Neuronal stem cell (in vitro differentiated cells): ENCODE data around the gene MIER3.

Experiments used
- DNase-seq: peaks from one replicate; pipeline ENCODE4 v3.0.0-alpha.2; 2013; ENCODE audit warnings: low spot score
- H2AFZ ChIP-seq: one replicate; pipeline ENCODE4 v1.6.1; 2013; ENCODE audit warnings: mild to moderate bottlenecking, low read length, inconsistent platforms
- H2AK5ac ChIP-seq: 2 replicates; pipeline ENCODE4 v1.6.1; 2013; ENCODE audit warnings: low read depth, mild to moderate bottlenecking, inconsistent platforms, low read length, moderate library complexity, mixed read lengths
- H2BK120ac ChIP-seq: 2 replicates; pipeline ENCODE4 v1.6.1; 2013; ENCODE audit warnings: low read depth, mild to moderate bottlenecking, inconsistent platforms, low read length, moderate library complexity, mixed read lengths
- H2BK12ac ChIP-seq: one replicate; pipeline ENCODE4 v1.6.1; 2013; ENCODE audit warnings: low read length, inconsistent platforms
- H2BK15ac ChIP-seq: 2 replicates; pipeline ENCODE4 v1.6.1; 2013; ENCODE audit warnings: mild to moderate bottlenecking, low read length, inconsistent platforms, mixed read lengths
- H2BK5ac ChIP-seq: one replicate; pipeline ENCODE4 v1.6.1; 2013; ENCODE audit warnings: inconsistent platforms, mild to moderate bottlenecking, low read length, moderate library complexity
- H3K14ac ChIP-seq: one replicate; pipeline ENCODE4 v1.6.1; 2013; ENCODE audit warnings: low read length, inconsistent platforms
- H3K18ac ChIP-seq: 2 replicates; pipeline ENCODE4 v1.6.1; 2013; ENCODE audit warnings: low read length, inconsistent platforms
- H3K23ac ChIP-seq: 2 replicates; pipeline ENCODE4 v1.6.1; 2013; ENCODE audit warnings: low read depth, mild to moderate bottlenecking, mixed read lengths, low read length, inconsistent platforms; ENCODE audit not compliant: poor library complexity
- H3K27ac ChIP-seq: replicated peaks from 3 replicates; pipeline ENCODE4 v1.5.1; 2013; ENCODE audit warnings: low read length, inconsistent platforms
- H3K27me3 ChIP-seq, 3 experiments: 2 replicates each; pipeline ENCODE4 v1.6.1; 2013; ENCODE audit warnings: low read length in 3 of 3, mild to moderate bottlenecking in 2 of 3, inconsistent platforms in 1 of 3, low read depth in 1 of 3, mixed read lengths in 1 of 3, moderate library complexity in 1 of 3; ENCODE audit not compliant: control insufficient read depth in 3 of 3, insufficient read depth in 3 of 3
- H3K36me3 ChIP-seq, 2 donors: replicated peaks in 1 of 2; 2 replicates each; pipeline ENCODE4 v1.6.1; 2013; ENCODE audit warnings: low read length in 2 of 2; ENCODE audit not compliant: control insufficient read depth in 2 of 2, insufficient read depth in 2 of 2
- H3K4ac ChIP-seq: 2 replicates; pipeline ENCODE4 v1.6.1; 2013; ENCODE audit warnings: inconsistent platforms, mild to moderate bottlenecking, low read length, moderate library complexity
- H3K4me1 ChIP-seq, 2 donors: 1 replicate in 1 of 2; 2 replicates in 1 of 2; pipeline ENCODE4 v1.6.1; 2013; ENCODE audit warnings: low read length in 2 of 2, low read depth in 1 of 2; ENCODE audit not compliant: control insufficient read depth in 2 of 2, insufficient read depth in 1 of 2
- H3K4me2 ChIP-seq: one replicate; pipeline ENCODE4 v1.6.1; 2013; ENCODE audit warnings: mild to moderate bottlenecking, low read length, inconsistent platforms; ENCODE audit not compliant: insufficient read depth, poor library complexity, severe bottlenecking
- H3K4me3 ChIP-seq, 2 donors: 2 replicates each; pipeline ENCODE4 v1.5.1; 2013; ENCODE audit warnings: low read length in 2 of 2, mild to moderate bottlenecking in 2 of 2, inconsistent platforms in 1 of 2, moderate library complexity in 1 of 2
- H3K79me1 ChIP-seq: one replicate; pipeline ENCODE4 v1.6.1; 2013; ENCODE audit warnings: low read depth, mild to moderate bottlenecking, inconsistent platforms, low read length, moderate library complexity
- H3K9ac ChIP-seq: one replicate; pipeline ENCODE4 v1.6.1; 2013; ENCODE audit warnings: mild to moderate bottlenecking, low read depth, low read length, inconsistent platforms; ENCODE audit not compliant: poor library complexity
- H3K9me3 ChIP-seq, 2 donors: replicated peaks in 1 of 2; 2 replicates each; pipeline versions ENCODE3 to v1.6.1; 2013; ENCODE audit warnings: low read length in 2 of 2, mild to moderate bottlenecking in 2 of 2, inconsistent platforms in 1 of 2, low read depth in 1 of 2, mixed read lengths in 1 of 2, moderate library complexity in 1 of 2; ENCODE audit not compliant: control insufficient read depth in 2 of 2, insufficient read depth in 1 of 2
- H4K8ac ChIP-seq: one replicate; pipeline ENCODE4 v1.6.1; 2013; ENCODE audit warnings: low read depth, mild to moderate bottlenecking, inconsistent platforms, low read length, moderate library complexity
- H4K91ac ChIP-seq: one replicate; pipeline ENCODE4 v1.6.1; 2013; ENCODE audit warnings: low read length, low read depth, mild to moderate bottlenecking, inconsistent platforms; ENCODE audit not compliant: poor library complexity
- WGBS, 2 donors: extraction: QIAGEN DNeasy Blood & Tissue Kit; methylation state at CpG; one replicate each; pipeline ENCODE4 v1.1.7; 2013; ENCODE audit warnings: missing lambda C conversion rate in 2 of 2, mixed read lengths in 1 of 2; ENCODE audit not compliant: insufficient read length in 2 of 2, insufficient replicate concordance in 1 of 2; ENCODE audit errors: extremely low coverage in 2 of 2; 5-methylcytosine and 5-hydroxymethylcytosine counted together

The MIER3 gene

GRCh38 chr5:56913766-56914165 is 38.2 kb downstream of the MIER3 start:
- Histone ChIP-seq H3K14ac (no peak overlapping the region), H3K4me1 (peaks cover 3 to 5% of the 10 kb centered on the region in 2 donors), H3K4me3 (no peak overlapping the region), H2AFZ (no peak overlapping the region), H2AK5ac (no peak overlapping the region), H2BK12ac (no peak overlapping the region), H3K9me3 (no peaks in the 10 kb centered on the region), H4K8ac (no peak overlapping the region), H3K79me1 (no peaks in the 10 kb centered on the region), H3K36me3 (peaks cover 0 to 53% of the 10 kb centered on the region in 2 donors), H2BK15ac (no peak overlapping the region), H3K27me3 (no peaks in the 10 kb centered on the region), H3K4ac (no peak overlapping the region), H4K91ac (no peak overlapping the region), H3K9ac (no peak overlapping the region), H2BK120ac (no peak overlapping the region), H3K27ac (no peak overlapping the region), H3K23ac (no peak overlapping the region), H2BK5ac (no peak overlapping the region), H3K18ac (no peak overlapping the region), H3K4me2 (no peak overlapping the region)
- no CpG with 5 or more reads among the region's 3 CpGs for WGBS, 2 donors
- DNase-seq: no peak

GRCh38 chr5:56910210-56910965 is 41.5 kb downstream of the MIER3 start:
- Histone ChIP-seq H3K23ac (peak overlapping the region; percentile 90), H3K4me3 (peak overlapping the region; percentile 61 to 81), H2BK5ac (peak overlapping the region; percentile 42), H2AFZ (peak overlapping the region; percentile 90), H3K4me1 (peaks cover 5% of the 10 kb centered on the region in 2 donors), H3K36me3 (peaks cover 0 to 25% of the 10 kb centered on the region in 2 donors), H4K8ac (peak overlapping the region; percentile 98), H3K14ac (no peak overlapping the region), H3K9me3 (no peaks in the 10 kb centered on the region), H3K27me3 (no peaks in the 10 kb centered on the region), H2AK5ac (no peak overlapping the region), H3K79me1 (no peaks in the 10 kb centered on the region), H3K18ac (peak overlapping the region; percentile 97), H2BK15ac (no peak overlapping the region), H2BK120ac (no peak overlapping the region), H3K4me2 (peak overlapping the region; percentile 75), H3K27ac (peak overlapping the region; percentile 86), H3K9ac (peak overlapping the region; percentile 72), H4K91ac (no peak overlapping the region), H3K4ac (no peak overlapping the region), H2BK12ac (no peak overlapping the region)
- no CpG with 5 or more reads among the region's 29 CpGs for WGBS, 2 donors
- no peak for DNase-seq

- H2BK15ac ChIP-seq: peak within 1 kb of the TSS; percentile 95
- H2BK5ac ChIP-seq: peak within 1 kb of the TSS; percentile 93
- peak within 1 kb of the TSS; percentile 100 for H3K18ac ChIP-seq
- peaks cover 0 to 2% of the 10 kb centered on the region in 2 donors for H3K9me3 ChIP-seq
- H3K9ac ChIP-seq: peak within 1 kb of the TSS; percentile 95
- H3K14ac ChIP-seq: peak within 1 kb of the TSS; percentile 75
- H3K27ac ChIP-seq: peak within 1 kb of the TSS; percentile 98
- peak; percentile 97 for DNase-seq
- peak within 1 kb of the TSS; percentile 86 for H2AK5ac ChIP-seq
- peak within 1 kb of the TSS; percentile 100 for H3K23ac ChIP-seq
- H3K4me3 ChIP-seq: peak within 1 kb of the TSS; percentile 61 to 93
- peak within 1 kb of the TSS; percentile 75 for H3K4me2 ChIP-seq
- H3K4ac ChIP-seq: no peak within 1 kb of the TSS
- no peaks in the 10 kb centered on the region for H3K27me3 ChIP-seq
- peak within 1 kb of the TSS; percentile 98 for H4K8ac ChIP-seq
- no CpG with 5 or more reads among the region's 84 CpGs for WGBS, 2 donors
- H2BK12ac ChIP-seq: peak within 1 kb of the TSS; percentile 94
- peaks cover 5% of the 10 kb centered on the region in 2 donors for H3K4me1 ChIP-seq
- peak within 1 kb of the TSS; percentile 89 for H4K91ac ChIP-seq
- peak within 1 kb of the TSS; percentile 93 for H2AFZ ChIP-seq
- H3K79me1 ChIP-seq: no peaks in the 10 kb centered on the region
- peaks cover 0 to 17% of the 10 kb centered on the region in 2 donors for H3K36me3 ChIP-seq
- H2BK120ac ChIP-seq: no peak within 1 kb of the TSS
Observed at GRCh38 chr5:56909294-56910209, 42.4 kb downstream of the MIER3 start, which contains the start of gene SETD9. Gene SETD9 (plus strand): TSS chr5:56909596. CDS start chr5:56909646, 50 bp downstream.
